Stimulated activated CD8-positive, alpha-beta memory T cell treated with anti-CD3 and anti-CD28 coated beads, Interleukin-4, amount 100 ng/mL, for 24 hours (primary cell): Measurements from ENCODE around the gene METAP2.
"Not testable (repeated sequence)": the region's sequence is repeated elsewhere in the genome, so short reads cannot be mapped to it uniquely, and the experiment has no call there.

Experiments
- DNase-seq: peaks from one replicate; pipeline ENCODE4 v3.0.0-alpha.2; 2020; ENCODE audit warnings: low read depth

METAP2 gene

DNA sequence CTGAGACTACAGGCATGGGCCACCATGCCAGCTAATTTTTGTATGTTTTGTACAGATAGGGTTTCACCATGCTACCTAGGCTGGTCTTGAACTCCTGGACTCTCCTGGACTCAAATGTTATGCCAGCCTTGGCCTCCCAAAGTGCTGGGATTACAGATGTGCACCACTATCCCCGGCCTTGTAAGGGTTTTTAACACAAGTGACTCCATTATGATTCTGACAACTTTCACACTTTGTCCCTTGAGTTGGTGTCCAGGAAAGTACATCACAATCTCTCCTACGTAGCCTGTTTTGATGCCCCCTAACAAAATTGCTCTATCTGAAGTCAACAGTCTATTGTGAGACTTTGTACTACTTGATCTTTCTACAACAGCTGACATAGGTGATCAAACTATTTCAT lies 11.4 kb upstream of the METAP2 start:
- DNase-seq, result no peak

DNA sequence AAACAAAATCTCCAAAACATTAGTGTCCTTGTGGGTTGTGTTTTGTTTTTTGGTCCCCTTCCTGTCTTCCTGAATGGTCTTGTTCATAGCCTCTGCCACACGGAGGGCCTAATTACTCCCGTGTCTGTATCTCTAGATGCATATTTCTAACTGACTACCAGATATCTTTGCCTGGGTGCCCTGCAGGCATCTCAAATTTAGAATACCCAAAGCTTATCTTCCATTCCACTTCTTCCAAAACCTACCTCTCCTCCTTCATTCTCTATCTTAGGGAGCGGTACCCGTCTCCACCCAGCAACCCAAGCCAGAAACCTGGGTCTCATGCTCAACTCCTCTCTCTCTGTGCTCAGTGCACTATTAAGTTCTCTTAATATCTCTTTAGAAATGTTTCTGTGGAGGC lies 10.9 kb upstream of the METAP2 start:
- DNase-seq, result no peak

DNA sequence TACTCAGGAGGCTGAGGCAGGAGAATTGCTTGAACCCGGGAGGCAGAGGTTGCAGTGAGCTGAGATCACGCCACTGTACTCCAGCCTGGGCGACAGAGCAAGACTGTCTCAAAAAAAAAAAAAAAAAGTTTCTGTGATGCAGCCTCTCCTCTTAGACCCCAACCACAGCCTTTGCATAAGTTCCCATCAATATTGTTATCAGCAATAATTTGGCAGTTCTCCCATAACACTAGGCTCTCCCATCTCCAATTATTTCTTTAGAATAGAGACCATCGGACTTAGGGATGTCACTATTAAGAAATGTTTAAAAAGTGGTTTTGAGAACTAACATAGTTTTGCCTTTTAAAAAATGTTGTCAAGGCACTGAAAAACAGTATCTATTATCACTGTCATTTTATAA lies 10.2 kb upstream of the METAP2 start:
- DNase-seq, result not testable (repeated sequence)

DNA sequence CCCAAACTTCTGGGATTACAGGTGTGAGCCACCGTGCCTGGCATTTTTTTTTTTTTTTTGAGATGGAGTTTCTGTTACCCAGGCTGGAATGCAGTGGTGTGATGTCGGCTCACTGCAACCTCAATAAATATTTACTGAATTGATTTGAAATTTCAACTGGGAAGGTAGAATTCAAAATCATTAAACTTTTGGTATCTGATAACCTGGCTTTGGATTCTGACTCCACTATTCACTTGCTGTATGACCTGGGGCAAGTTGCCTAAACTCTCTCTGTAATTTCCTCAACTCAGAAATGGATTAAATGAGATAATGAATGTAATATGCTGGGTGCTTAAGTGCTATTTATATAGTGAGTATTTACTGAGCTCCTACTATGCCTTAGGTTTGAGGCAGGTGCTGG lies 8.7 kb upstream of the METAP2 start:
- DNase-seq, result no peak

DNA sequence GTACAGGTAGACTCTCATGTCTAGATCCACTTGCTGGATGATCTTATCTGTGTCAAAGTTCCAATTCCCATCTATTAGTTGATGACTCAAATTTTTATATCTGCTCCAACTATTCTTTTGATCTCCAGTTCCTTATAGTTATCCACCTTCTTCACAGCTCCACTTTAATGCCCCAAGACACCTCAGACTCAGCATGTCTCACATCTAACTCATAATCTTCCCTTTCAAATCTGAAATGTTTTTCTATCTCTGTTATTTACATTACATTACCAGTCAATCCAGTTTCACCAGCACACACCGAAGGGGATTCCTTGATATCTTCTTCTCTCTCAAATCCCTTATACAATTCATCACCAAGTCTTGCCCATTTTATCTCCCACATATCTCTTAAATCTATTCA lies 3.7 kb upstream of the METAP2 start:
- no peak for DNase-seq

DNA sequence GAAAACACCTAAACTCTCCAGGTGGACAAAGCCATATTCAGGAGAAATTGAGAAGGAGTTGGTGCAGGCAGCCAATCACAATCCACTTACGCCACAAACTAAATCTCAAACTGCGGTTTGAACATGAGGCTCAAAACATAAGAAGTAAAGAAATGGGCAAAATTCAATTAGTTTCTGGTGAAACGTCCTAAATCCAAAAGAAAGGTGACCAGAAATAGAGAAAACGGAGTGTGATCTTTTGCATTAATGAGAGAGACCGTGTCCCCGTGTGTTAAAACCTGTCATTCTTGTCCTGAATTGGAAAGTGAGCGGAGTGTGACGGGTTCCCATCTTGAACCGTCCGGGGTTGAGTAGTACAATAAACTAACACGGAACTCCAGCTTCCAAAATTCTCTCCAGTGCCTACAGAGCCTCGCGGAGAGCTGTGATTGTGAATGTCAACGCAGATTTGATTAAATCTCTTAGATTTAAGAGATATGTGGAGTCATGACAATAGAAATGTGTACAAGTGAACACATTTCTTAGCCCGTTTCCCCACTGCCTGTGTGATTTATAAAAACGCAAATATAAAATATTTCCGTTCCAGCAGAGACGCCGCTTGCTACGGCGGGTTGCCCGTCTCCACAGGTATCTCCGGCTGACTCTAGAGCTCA lies 595 bp upstream of the METAP2 start:
- DNase-seq, result peak; percentile 2

DNA sequence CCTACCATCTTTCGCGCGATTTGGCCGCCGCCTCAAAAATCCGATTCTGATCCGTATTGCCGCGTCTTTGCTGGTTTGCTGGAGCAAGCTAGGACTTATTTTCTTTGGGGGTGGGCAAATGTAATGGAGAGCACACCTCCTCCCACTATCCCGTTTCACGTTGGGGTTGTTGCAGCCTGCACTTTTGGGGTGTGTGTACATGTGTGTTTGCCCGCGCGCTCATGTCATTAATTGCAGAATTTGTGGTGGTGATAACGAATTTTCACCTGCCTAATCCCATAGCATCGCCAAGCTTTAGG lies 657 bp downstream of the METAP2 start:
- no peak for DNase-seq

DNA sequence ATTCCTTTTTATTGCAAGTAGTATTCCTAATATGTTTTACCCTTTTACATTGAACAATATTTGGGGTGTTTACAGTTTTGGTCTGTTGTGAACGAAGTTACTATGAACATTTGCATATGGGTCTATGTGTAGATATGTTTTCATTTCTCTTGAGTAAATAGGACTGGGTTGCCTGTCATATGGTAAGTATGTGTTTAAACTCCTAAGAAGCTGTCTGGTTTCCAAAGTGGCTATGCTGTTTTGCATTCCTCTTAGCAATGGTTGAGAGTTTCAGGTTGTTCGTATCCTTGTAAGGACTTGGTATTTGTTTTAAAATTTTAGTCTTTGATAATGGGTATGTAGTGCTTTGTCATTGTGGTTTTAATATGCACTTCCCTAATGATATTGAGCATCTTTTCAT lies 6.3 kb downstream of the METAP2 start:
- DNase-seq, result no peak

DNA sequence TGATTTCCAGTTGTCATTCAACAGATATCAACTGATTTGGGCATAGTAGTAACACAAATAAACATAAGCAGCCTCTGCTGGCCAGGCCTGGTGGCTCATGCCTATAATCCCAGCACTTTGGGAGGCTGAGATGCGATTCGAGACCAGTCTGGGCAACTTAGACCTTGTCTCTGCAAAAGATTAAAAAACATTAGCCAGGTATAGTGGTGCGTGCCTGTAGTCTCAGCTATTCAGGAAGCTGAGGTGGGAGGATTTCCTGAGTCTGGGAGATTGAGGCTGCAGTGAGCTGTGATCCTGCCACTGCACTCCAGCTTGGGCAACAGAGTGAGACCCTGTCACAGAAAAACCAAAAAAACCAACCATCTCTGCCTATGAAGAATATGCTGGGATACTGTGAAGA lies 7.1 kb downstream of the METAP2 start:
- no peak for DNase-seq

DNA sequence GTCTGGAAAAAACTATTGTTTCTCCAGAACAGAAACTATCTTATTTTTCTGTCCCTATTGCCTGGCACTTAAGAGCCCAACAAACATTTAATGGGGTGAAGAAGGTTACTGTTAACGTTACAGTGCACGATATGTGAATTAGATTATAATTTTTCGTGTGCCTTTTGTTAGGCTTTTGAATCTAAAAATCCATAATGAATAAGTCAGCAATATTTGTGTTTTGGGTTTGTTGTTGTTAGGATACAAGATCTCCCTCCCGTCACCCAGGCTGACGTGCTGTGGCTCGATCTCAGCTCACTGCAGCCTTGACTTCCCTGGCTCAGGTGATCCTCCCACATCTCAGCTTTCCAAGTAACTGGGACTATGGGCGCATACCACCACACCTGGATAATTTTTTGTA lies 7.9 kb downstream of the METAP2 start:
- DNase-seq, result no peak

DNA sequence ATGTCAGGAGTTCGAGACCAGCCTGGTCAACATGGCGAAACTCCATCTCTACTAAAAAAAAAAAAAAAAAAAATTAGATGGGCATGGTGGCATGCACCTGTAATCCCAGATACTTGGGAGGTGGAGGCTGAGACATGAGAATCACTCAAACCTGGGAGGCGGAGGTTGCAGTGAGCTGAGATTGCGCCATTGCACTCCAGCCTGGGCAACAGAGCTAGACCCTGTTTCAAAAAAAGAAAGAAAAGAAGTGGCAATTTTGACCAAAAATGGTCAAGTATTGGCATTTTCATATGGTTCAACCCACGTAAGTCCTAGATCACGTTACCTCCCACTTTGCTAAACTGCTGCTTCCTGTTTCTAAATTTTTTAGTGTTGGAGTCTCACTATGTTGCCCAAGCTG lies 8.6 kb downstream of the METAP2 start:
- DNase-seq, result not testable (repeated sequence)

DNA sequence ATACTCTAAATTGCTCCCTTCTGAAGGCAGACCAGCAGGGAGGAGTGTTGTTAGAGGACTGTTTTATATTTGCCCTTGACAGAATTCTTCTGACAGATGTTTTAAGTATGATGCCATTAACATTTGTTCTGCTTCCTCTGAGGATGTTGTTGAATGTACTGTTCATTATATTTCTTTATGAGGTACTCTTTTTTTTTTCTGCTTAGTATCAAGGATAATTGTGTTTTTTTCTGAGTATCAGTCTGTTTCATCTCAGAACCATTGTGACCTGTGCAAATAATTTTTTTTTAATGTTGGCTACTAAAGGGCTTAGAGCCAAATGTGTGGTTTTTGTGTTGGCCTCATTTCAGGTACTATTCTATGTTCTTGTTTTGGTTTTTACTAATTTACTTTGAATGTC lies 10.6 kb downstream of the METAP2 start:
- no peak for DNase-seq

DNA sequence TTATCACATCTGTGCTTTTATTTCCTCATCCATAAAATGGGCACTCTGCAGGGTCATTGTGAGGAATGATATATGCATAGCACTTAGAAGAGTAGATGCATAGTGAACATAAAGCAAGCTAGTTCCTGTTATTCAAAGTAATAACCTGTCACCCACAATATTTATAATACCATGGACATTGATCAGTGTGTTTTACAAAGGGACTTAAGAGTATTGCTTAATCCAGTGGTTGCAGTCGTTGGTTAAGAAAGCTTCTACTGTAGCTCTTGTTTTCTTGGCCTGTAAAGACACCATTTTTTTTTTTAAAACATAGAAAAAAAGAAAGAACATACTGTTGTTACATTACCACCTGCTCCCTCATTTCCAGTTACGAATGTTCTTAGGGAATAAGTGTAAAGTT lies 13.1 kb downstream of the METAP2 start:
- DNase-seq, result no peak

DNA sequence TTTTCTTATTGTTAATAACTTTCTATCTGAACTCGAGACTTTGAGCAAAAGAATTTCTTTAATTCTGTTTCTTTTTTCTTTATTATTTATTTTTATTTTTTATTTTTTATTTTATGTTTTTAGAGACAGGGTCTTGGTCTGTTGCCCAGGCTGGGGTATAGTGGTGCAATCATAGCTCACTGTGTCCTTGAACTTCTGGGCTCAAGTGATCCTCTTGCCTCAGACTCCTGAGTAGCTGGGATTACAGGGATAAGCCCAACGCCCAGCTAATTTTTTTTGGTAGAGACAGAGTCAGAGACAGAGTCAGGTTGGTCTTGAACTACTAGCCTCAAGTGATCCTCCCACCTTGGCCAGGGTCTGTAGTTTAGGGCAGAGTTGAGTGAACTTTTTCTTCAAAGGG lies 18.5 kb downstream of the METAP2 start:
- no peak for DNase-seq

DNA sequence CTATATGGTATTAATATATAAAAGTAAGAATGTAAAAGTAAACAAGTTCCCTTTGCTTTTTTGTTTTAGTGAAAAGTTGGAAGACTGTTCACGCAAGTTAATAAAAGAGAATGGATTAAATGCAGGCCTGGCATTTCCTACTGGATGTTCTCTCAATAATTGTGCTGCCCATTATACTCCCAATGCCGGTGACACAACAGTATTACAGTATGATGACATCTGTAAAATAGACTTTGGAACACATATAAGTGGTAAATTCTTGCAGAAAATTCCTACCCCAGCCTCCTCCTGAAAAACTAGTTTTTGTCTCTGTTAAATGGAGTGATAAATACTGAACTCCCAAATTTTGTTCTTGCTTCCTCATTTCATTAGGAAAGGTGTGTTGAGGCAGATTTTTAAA lies 20.9 kb downstream of the METAP2 start:
- DNase-seq, result no peak

DNA sequence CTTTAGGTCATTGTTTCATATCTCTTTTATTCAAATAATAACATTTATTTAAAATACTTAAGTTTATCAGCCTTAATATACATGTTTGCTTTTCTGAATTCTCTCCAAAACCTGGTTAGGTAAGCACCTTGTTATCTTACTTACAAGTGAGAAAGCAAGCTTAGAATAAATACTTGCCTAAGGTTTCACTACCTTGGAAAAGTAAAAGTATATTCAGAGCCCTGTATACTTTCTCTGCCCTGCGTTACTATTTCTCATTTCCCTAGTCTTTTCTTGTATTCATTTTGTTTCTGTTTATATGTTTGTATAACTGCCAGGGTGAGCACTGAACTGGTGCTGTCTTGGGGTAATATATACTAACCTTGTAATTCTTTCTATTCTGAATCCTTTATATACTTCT lies 21.5 kb downstream of the METAP2 start:
- DNase-seq, result no peak

DNA sequence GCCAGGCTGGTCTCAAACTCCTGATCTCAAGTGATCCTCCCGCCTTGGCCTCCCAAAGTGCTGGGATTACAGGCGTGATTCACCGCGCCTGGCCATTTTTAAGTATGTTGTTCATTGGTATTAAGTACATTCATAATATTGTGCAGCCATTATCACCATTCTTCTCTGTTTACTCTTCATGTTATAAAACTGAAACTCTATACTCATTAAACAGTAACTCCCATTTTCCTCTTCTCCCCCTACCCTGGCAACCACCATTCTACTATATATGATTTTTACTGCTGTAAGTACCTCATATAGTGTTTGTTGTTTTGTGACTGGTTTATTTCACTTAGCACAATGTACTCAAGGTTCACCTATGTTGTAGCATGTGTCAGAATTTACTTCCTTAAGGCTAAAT lies 23.1 kb downstream of the METAP2 start:
- DNase-seq, result no peak

DNA sequence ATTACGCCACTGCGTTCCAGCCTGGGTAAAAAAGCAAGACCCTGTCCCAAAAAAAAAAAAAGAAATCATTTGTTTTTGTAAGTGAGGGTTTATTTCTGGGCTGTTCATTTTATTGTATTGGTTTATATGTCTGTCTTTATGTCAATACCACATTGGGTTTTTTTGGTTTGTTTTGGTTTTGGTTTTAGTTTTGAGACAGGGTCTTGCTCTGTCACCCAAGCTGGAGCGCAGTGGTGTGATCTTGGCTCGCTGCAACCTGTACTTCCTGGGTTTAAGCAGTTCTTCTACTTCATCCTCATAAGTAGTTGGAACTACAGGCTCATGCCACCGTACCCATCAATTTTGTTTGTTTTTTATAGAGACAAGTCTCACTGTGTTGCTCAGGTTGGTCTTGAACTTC lies 25.0 kb downstream of the METAP2 start:
- no peak for DNase-seq

DNA sequence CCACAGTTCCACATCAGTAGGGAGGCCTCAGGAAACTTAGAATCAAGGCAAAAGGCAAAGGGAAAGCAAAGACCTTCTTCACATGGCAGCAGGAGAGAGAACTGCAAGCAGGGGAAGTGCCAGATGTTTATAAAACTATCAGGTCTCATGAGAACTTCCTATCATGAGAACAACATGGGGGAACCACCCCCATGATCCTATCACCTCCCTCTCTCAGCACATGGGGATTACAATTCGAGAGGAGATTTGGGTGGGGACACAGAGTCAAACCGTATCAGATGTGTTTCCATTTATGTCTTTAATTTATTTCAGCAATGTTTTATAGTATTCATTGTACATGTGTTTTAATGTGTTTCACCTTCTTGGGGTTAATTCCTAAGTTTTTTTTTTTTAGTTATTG lies 25.8 kb downstream of the METAP2 start:
- no peak for DNase-seq

DNA sequence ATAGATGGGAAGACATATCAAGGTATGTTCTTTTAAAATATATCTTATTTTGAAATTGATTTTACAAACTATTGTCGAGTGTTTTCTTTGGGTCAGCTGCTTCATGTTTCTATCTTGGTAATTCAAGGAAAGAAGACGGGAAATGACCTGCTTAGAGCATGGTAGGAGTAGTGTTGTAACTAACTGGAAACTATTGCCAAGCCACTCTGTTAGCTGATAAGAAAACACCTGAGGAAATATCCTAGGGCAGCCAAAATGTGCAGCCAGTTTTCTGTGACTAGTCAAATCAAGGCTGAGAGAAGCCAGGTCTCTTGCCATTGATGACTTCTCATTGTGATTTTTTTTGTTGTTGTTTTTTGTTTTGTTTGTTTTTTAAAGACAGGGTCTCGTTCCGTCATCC lies 30.2 kb downstream of the METAP2 start:
- DNase-seq, result no peak

DNA sequence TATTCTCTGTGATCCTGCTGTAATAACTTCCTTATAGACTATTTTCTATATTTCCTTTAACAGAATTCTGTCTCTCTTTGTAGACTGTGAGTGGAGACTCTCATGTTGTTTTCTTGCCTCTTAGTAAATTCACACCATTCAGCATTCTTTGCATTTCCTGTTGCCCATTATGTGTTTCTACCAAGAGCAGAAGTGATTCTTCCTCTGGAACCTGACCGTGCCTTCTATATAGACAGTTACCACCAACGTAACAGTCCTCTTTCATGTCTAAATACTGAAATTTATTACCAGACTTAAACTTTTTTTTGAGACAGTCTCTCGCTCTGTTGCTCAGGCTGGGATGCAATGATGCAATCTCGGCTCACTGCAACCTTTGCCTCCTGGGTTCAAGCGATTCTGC lies 31.1 kb downstream of the METAP2 start:
- DNase-seq, result no peak

DNA sequence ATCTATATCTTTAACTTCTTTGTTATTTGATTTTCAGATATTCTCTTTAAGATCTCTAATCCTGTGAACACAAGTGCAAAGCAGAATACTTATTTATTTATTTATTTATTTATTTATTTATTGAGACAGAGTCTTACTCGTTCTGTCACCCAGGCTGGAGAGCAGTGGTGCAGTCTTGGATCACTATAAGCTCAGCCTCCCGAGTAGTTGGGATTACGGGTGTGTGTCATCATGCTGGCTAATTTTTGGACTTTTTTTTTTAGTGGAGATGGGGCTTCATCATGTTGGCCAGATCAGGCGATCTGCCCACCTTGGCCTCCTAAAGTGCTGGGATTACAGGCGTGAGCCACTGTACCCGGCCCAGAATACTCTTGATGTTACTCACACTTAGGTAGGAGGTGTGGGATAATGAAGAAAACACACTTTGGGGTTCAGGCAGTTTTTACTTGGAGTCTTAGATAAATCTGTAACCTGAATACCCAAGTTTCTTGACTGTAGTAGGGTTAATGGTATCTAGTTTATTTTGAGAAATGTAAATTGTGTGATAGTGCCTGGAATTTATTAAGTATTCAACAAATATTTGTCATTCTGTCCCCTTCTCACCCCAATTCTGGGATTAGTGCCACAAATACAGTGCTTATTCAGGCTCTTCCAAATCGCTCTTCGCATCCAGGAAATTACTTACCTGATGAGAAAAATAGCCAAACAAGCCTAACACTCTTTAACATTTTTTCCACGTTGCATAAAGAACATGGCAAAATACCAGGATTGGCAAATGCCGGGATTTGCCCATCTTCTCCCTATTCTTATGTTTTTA lies 33.0 kb downstream of the METAP2 start:
- DNase-seq, result no peak

DNA sequence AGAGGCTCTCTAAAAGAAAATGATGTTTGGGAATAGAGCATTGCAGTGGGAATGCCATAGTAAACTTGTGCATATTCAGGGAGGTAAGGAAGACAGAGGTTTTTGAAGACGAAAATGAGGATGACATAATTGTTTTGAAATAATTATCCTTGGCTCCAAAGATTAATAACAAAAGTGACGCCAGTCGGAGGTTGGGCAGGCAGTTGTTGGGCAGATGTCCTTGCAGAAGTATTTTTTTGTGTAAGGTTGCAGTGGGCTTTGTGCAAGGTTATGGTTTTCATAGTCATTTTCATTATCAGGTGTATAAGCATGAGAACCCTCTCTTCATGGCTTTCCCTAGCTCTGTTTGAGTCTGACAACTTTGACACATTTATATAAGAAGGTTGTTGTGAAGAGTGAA lies 35.3 kb downstream of the METAP2 start:
- DNase-seq, result no peak

DNA sequence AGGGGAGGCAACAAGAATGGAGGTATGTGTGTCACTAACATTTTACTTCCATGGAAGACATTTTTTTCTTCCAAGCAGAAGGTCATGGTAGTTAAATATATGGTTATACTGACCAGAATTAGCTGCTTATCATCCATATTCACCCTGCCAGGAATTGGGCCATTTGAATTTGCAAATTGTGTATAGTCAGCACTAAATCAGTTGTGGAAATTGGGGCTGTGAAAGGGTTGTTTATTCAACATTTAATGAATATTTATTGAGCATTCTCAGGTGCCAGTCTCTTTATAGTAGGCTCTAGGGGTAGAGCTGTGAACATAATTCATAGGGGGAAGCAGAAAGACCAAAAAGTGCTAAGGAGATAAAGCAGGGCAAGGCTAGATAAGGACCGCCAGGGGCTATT lies 38.0 kb downstream of the METAP2 start:
- DNase-seq, result no peak
